ENCODE results near the gene GATD1.
"Not testable (repeated sequence)": the region's sequence is repeated elsewhere in the genome, so short reads cannot be mapped to it uniquely, and the experiment has no call there.

GATD1 gene

GRCh38 chr11:745428-745827 is 31.9 kb downstream of the GATD1 start:
- Histone ChIP-seq H3K36me3 (ENCODE audit: control insufficient read depth in 4 of 4, insufficient read depth in 4 of 4, low read length in 3 of 4) (peaks cover 0 to 5% (median 0%) of the 10 kb centered on the region in 4 experiments), H3K27me3 (replicated peaks in 2 of 5; ENCODE audit: control insufficient read depth in 4 of 5, insufficient read depth in 5 of 5, low read length in 4 of 5) (no peaks in the 10 kb centered on the region), H3K27ac (ENCODE audit: insufficient read depth in 1 of 2, low read depth in 1 of 2, low read length in 2 of 2, poor library complexity in 1 of 2, severe bottlenecking in 2 of 2) (no peak overlapping the region), H3K9me3 (ENCODE audit: control extremely low read depth in 1 of 5, control insufficient read depth in 4 of 5, insufficient read depth in 2 of 5, low read depth in 1 of 5, low read length in 4 of 5) (no peaks in the 10 kb centered on the region), H3K4me1 (ENCODE audit: control extremely low read depth in 1 of 4, control insufficient read depth in 4 of 4, insufficient read depth in 4 of 4, low read length in 3 of 4) (peaks cover 7 to 47% (median 42%) of the 10 kb centered on the region in 4 experiments), H3K4me3 (ENCODE audit: control insufficient read depth in 1 of 7, extremely low read depth in 1 of 7, insufficient read depth in 4 of 7, low read depth in 2 of 7, low read length in 6 of 7) (no peak overlapping the region)
- peak in 2 of 3 donors; percentile 43 to 62 for DNase-seq
- POLR2A ChIA-PET: no interaction called here
- no CpG with 5 or more reads among the region's 1 CpG for WGBS (ENCODE audit: insufficient coverage)
- CTCF ChIA-PET: interaction anchor here (1.2 to 9.2 kb wide), 3 partner anchors 12 to 31 kb away, joined by 3 to 133 read pairs (median 5); no protein-coding TSS in a partner anchor

GRCh38 chr11:742571-743201 is 34.6 kb downstream of the GATD1 start:
- Histone ChIP-seq H3K27ac (ENCODE audit: insufficient read depth in 1 of 2, low read depth in 1 of 2, low read length in 2 of 2, poor library complexity in 1 of 2, severe bottlenecking in 2 of 2) (no peak overlapping the region), H3K4me3 (ENCODE audit: control insufficient read depth in 1 of 7, extremely low read depth in 1 of 7, insufficient read depth in 4 of 7, low read depth in 2 of 7, low read length in 6 of 7) (no peak overlapping the region), H3K9me3 (ENCODE audit: control extremely low read depth in 1 of 5, control insufficient read depth in 4 of 5, insufficient read depth in 2 of 5, low read depth in 1 of 5, low read length in 4 of 5) (no peaks in the 10 kb centered on the region), H3K4me1 (ENCODE audit: control extremely low read depth in 1 of 4, control insufficient read depth in 4 of 4, insufficient read depth in 4 of 4, low read length in 3 of 4) (peaks cover 0 to 30% (median 27%) of the 10 kb centered on the region in 4 experiments), H3K27me3 (replicated peaks in 2 of 5; ENCODE audit: control insufficient read depth in 4 of 5, insufficient read depth in 5 of 5, low read length in 4 of 5) (no peaks in the 10 kb centered on the region), H3K36me3 (ENCODE audit: control insufficient read depth in 4 of 4, insufficient read depth in 4 of 4, low read length in 3 of 4) (no peaks in the 10 kb centered on the region)
- POLR2A ChIA-PET: no interaction called here
- DNase-seq: no peak
- CTCF ChIA-PET: interaction anchor here (1.0 to 9.2 kb wide), 3 partner anchors 11 to 16 kb away, joined by 3 to 133 read pairs (median 5); no protein-coding TSS in a partner anchor
- no CpG with 5 or more reads among the region's 4 CpGs for WGBS (ENCODE audit: insufficient coverage)

- no peak for DNase-seq
- 86% methylated on average over 3 of the region's 3 CpGs for WGBS (ENCODE audit: insufficient coverage)
- Histone ChIP-seq H3K27me3 (replicated peaks in 2 of 5; ENCODE audit: control insufficient read depth in 4 of 5, insufficient read depth in 5 of 5, low read length in 4 of 5) (no peaks in the 10 kb centered on the region), H3K4me3 (ENCODE audit: control insufficient read depth in 1 of 7, extremely low read depth in 1 of 7, insufficient read depth in 4 of 7, low read depth in 2 of 7, low read length in 6 of 7) (no peak overlapping the region), H3K4me1 (ENCODE audit: control extremely low read depth in 1 of 4, control insufficient read depth in 4 of 4, insufficient read depth in 4 of 4, low read length in 3 of 4) (peaks cover 0 to 36% (median 32%) of the 10 kb centered on the region in 4 experiments), H3K36me3 (ENCODE audit: control insufficient read depth in 4 of 4, insufficient read depth in 4 of 4, low read length in 3 of 4) (no peaks in the 10 kb centered on the region), H3K9me3 (ENCODE audit: control extremely low read depth in 1 of 5, control insufficient read depth in 4 of 5, insufficient read depth in 2 of 5, low read depth in 1 of 5, low read length in 4 of 5) (no peaks in the 10 kb centered on the region), H3K27ac (ENCODE audit: insufficient read depth in 1 of 2, low read depth in 1 of 2, low read length in 2 of 2, poor library complexity in 1 of 2, severe bottlenecking in 2 of 2) (no peak overlapping the region)
- CTCF ChIA-PET: interaction anchor here (0.6 kb wide), 1 partner anchor 18 kb away, joined by 3 read pairs; no protein-coding TSS in a partner anchor
- POLR2A ChIA-PET: no interaction called here
Measured at GRCh38 chr11:742156-742546, 35.1 kb downstream of the GATD1 start.

- WGBS (ENCODE audit: insufficient coverage): 5% methylated on average over 8 of the region's 10 CpGs
- peak overlapping the region in 5 of 7 experiments; percentile 7 to 66 (median 48) for H3K4me3 ChIP-seq (ENCODE audit: control insufficient read depth in 1 of 7, extremely low read depth in 1 of 7, insufficient read depth in 4 of 7, low read depth in 2 of 7, low read length in 6 of 7)
- CTCF ChIA-PET: interaction anchor here (0.6 to 4.4 kb wide), 4 partner anchors 10 to 19 kb away, joined by 3 to 27 read pairs (median 4); no protein-coding TSS in a partner anchor
- peak overlapping the region in 1 of 2 experiments; percentile 29 for H3K27ac ChIP-seq (ENCODE audit: insufficient read depth in 1 of 2, low read depth in 1 of 2, low read length in 2 of 2, poor library complexity in 1 of 2, severe bottlenecking in 2 of 2)
- not testable (repeated sequence) for H3K27me3 ChIP-seq (replicated peaks in 2 of 5; ENCODE audit: control insufficient read depth in 4 of 5, insufficient read depth in 5 of 5, low read length in 4 of 5); H3K9me3 ChIP-seq (ENCODE audit: control extremely low read depth in 1 of 5, control insufficient read depth in 4 of 5, insufficient read depth in 2 of 5, low read depth in 1 of 5, low read length in 4 of 5); H3K36me3 ChIP-seq (ENCODE audit: control insufficient read depth in 4 of 4, insufficient read depth in 4 of 4, low read length in 3 of 4)
- POLR2A ChIA-PET: interaction anchor here (0.6 to 1.3 kb wide), 3 partner anchors 9 to 68 kb away, joined by 3 to 8 read pairs (median 3); partner anchors contain the start of gene TALDO1
- H3K4me1 ChIP-seq (ENCODE audit: control extremely low read depth in 1 of 4, control insufficient read depth in 4 of 4, insufficient read depth in 4 of 4, low read length in 3 of 4): peaks cover 0 to 17% (median 15%) of the 10 kb centered on the region in 4 experiments
- peak in 1 of 3 donors; percentile 49 for DNase-seq
Measured at GRCh38 chr11:737899-738298, 39.4 kb downstream of the GATD1 start.

- no peaks in the 10 kb centered on the region for H3K27me3 ChIP-seq (replicated peaks in 2 of 5; ENCODE audit: control insufficient read depth in 4 of 5, insufficient read depth in 5 of 5, low read length in 4 of 5)
- H3K4me3 ChIP-seq (ENCODE audit: control insufficient read depth in 1 of 7, extremely low read depth in 1 of 7, insufficient read depth in 4 of 7, low read depth in 2 of 7, low read length in 6 of 7): peak overlapping the region in 6 of 7 experiments; percentile 7 to 66 (median 46)
- ChIA-PET POLR2A (interaction anchor here (0.6 to 1.3 kb wide), 3 partner anchors 10 to 67 kb away, joined by 3 to 8 read pairs (median 3); partner anchors contain the start of gene TALDO1), CTCF (interaction anchor here (0.6 to 4.4 kb wide), 4 partner anchors 10 to 20 kb away, joined by 3 to 27 read pairs (median 4); no protein-coding TSS in a partner anchor)
- H3K36me3 ChIP-seq (ENCODE audit: control insufficient read depth in 4 of 4, insufficient read depth in 4 of 4, low read length in 3 of 4): no peaks in the 10 kb centered on the region
- H3K27ac ChIP-seq (ENCODE audit: insufficient read depth in 1 of 2, low read depth in 1 of 2, low read length in 2 of 2, poor library complexity in 1 of 2, severe bottlenecking in 2 of 2): peak overlapping the region in 1 of 2 experiments; percentile 29
- peaks cover 0 to 17% (median 15%) of the 10 kb centered on the region in 4 experiments for H3K4me1 ChIP-seq (ENCODE audit: control extremely low read depth in 1 of 4, control insufficient read depth in 4 of 4, insufficient read depth in 4 of 4, low read length in 3 of 4)
- WGBS (ENCODE audit: insufficient coverage): 3% methylated on average over 11 of the region's 11 CpGs
- DNase-seq: peak in 1 of 3 donors; percentile 44
- H3K9me3 ChIP-seq (ENCODE audit: control extremely low read depth in 1 of 5, control insufficient read depth in 4 of 5, insufficient read depth in 2 of 5, low read depth in 1 of 5, low read length in 4 of 5): no peaks in the 10 kb centered on the region
Measured at GRCh38 chr11:737366-737765, 39.9 kb downstream of the GATD1 start.

- H3K4me1 ChIP-seq (ENCODE audit: control extremely low read depth in 1 of 4, control insufficient read depth in 4 of 4, insufficient read depth in 4 of 4, low read length in 3 of 4): peaks cover 0 to 17% (median 16%) of the 10 kb centered on the region in 4 experiments
- H3K4me3 ChIP-seq (ENCODE audit: control insufficient read depth in 1 of 7, extremely low read depth in 1 of 7, insufficient read depth in 4 of 7, low read depth in 2 of 7, low read length in 6 of 7); H3K36me3 ChIP-seq (ENCODE audit: control insufficient read depth in 4 of 4, insufficient read depth in 4 of 4, low read length in 3 of 4); H3K9me3 ChIP-seq (ENCODE audit: control extremely low read depth in 1 of 5, control insufficient read depth in 4 of 5, insufficient read depth in 2 of 5, low read depth in 1 of 5, low read length in 4 of 5); H3K27ac ChIP-seq (ENCODE audit: insufficient read depth in 1 of 2, low read depth in 1 of 2, low read length in 2 of 2, poor library complexity in 1 of 2, severe bottlenecking in 2 of 2); POLR2A ChIA-PET; DNase-seq; H3K27me3 ChIP-seq (replicated peaks in 2 of 5; ENCODE audit: control insufficient read depth in 4 of 5, insufficient read depth in 5 of 5, low read length in 4 of 5): not testable (repeated sequence)
- CTCF ChIA-PET: interaction anchor here (0.8 to 15.0 kb wide), 3 partner anchors 12 to 23 kb away, joined by 4 to 133 read pairs (median 25); partner anchors contain the start of gene TALDO1
- 97% methylated on average over 6 of the region's 26 CpGs for WGBS (ENCODE audit: insufficient coverage)
Measured at GRCh38 chr11:734541-734940, 42.7 kb downstream of the GATD1 start.

- 97% methylated on average over 20 of the region's 20 CpGs for WGBS (ENCODE audit: insufficient coverage)
- POLR2A ChIA-PET: no interaction called here
- no peak for DNase-seq
- H3K4me3 ChIP-seq (ENCODE audit: control insufficient read depth in 1 of 7, extremely low read depth in 1 of 7, insufficient read depth in 4 of 7, low read depth in 2 of 7, low read length in 6 of 7): no peak overlapping the region
- peaks cover 0 to 27% (median 17%) of the 10 kb centered on the region in 4 experiments for H3K4me1 ChIP-seq (ENCODE audit: control extremely low read depth in 1 of 4, control insufficient read depth in 4 of 4, insufficient read depth in 4 of 4, low read length in 3 of 4)
- H3K9me3 ChIP-seq (ENCODE audit: control extremely low read depth in 1 of 5, control insufficient read depth in 4 of 5, insufficient read depth in 2 of 5, low read depth in 1 of 5, low read length in 4 of 5): no peaks in the 10 kb centered on the region
- H3K27ac ChIP-seq (ENCODE audit: insufficient read depth in 1 of 2, low read depth in 1 of 2, low read length in 2 of 2, poor library complexity in 1 of 2, severe bottlenecking in 2 of 2): no peak overlapping the region
- no peaks in the 10 kb centered on the region for H3K27me3 ChIP-seq (replicated peaks in 2 of 5; ENCODE audit: control insufficient read depth in 4 of 5, insufficient read depth in 5 of 5, low read length in 4 of 5)
- CTCF ChIA-PET: interaction anchor here (0.7 to 15.0 kb wide), 5 partner anchors 9 to 37 kb away, joined by 3 to 133 read pairs (median 4); partner anchors contain the start of gene TALDO1
- H3K36me3 ChIP-seq (ENCODE audit: control insufficient read depth in 4 of 4, insufficient read depth in 4 of 4, low read length in 3 of 4): no peaks in the 10 kb centered on the region
Measured at GRCh38 chr11:733072-733471, 44.2 kb downstream of the GATD1 start.

All from common myeloid progenitor, CD34-positive (primary cell).